ENCODE data around the gene CCDC12. TPM values are rescaled to one million over a fixed set of nuclear protein-coding genes. Genes with fewer than 3 reads are reported as not detected.

Gene CCDC12
- total RNA-seq, 1 experiment from 2014 or later, result 44.2 TPM

DNA sequence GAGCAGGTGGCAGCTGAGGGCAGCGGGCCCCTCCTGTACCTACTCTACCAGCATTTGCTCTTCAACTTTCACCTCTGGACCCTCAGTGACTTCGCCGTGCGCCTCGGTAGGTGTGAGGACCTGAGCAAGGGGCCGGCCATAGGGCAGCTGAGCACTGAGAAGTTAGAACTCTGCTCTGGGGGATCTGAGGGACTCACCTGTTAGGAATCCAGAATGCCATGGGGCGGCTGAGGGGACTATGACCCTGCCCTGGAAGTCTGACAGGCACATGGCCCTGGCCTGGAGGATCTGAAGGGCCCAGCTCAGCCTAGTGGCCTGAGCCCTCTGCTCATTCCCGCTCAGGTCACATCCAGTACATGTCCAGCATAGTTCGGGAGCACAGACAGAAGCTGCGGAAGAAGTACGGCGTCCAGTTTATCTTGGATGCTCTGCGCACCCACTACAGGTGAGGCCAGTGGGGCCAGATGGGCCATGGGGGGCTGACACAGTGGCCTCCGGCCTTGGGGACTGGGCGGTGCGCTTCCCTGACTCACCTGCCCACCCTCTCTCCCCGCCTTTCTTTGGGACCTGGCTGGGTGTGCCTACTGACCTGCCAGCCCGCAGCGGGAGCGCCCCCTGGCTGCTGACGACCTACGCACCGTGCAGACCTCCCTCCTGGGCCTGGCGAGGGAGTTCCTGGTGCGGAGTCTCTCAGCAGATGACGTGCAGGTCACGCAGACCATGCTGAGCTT is 21.7 kb upstream of the CCDC12 start:
- intact Hi-C loops (cut with micrococcal nuclease), result loop anchor here (5.0 kb wide), 1 partner anchor 76 kb away; no protein-coding TSS in a partner anchor
- H2AFZ ChIP-seq (ENCODE audit: low read length), result no peak overlapping the region
- no peaks in the 10 kb centered on the region for H3K27me3 ChIP-seq (ENCODE audit: low read length)
- TF ChIP-seq EZH2phosphoT487 (IDR thresholded peaks at IDR 0.05; ENCODE audit: borderline replicate concordance, low read length) (no peak), CTCF (conservative IDR thresholded peaks at IDR 0.05; ENCODE audit: low read depth, low read length) (peak; percentile 85), EZH2 (IDR thresholded peaks at IDR 0.05; ENCODE audit: low read length, unreplicated experiment) (no peak)
- no peaks in the 10 kb centered on the region for H3K79me2 ChIP-seq (ENCODE audit: low read length)
- H3K4me1 ChIP-seq (ENCODE audit: insufficient read depth, low read length), result peaks cover 9% of the 10 kb centered on the region
- H3K4me2 ChIP-seq (ENCODE audit: low read length), result no peak overlapping the region
- no peak overlapping the region for H3K9ac ChIP-seq (ENCODE audit: low read length)
- POLR2A ChIA-PET (ENCODE audit: unreplicated experiment), result no interaction called here
- no peaks in the 10 kb centered on the region for H3K9me3 ChIP-seq (ENCODE audit: low read length)
- CTCF ChIA-PET, result interaction anchor here (1.1 kb wide), 1 partner anchor 65 kb away, joined by 4 read pairs; no protein-coding TSS in a partner anchor
- H3K36me3 ChIP-seq (ENCODE audit: low read depth, low read length), result peaks cover 11% of the 10 kb centered on the region; the same call in 1 of the 2 replicates
- DNase-seq, result peak; percentile 71
- BruUV-seq (replicated peaks), result no TSS peak
- H3K27ac ChIP-seq (ENCODE audit: low read length), result no peak overlapping the region
- H3K4me3 ChIP-seq (ENCODE audit: low read length), result no peak overlapping the region
- no peaks in the 10 kb centered on the region for H3F3A ChIP-seq (ENCODE audit: low read length, unreplicated experiment)
- no peaks in the 10 kb centered on the region for H3K9me2 ChIP-seq (replicated peaks; ENCODE audit: low read length)
- no peaks in the 10 kb centered on the region for H4K20me1 ChIP-seq (ENCODE audit: low read length)
- peak; percentile 64 for ATAC-seq

DNA sequence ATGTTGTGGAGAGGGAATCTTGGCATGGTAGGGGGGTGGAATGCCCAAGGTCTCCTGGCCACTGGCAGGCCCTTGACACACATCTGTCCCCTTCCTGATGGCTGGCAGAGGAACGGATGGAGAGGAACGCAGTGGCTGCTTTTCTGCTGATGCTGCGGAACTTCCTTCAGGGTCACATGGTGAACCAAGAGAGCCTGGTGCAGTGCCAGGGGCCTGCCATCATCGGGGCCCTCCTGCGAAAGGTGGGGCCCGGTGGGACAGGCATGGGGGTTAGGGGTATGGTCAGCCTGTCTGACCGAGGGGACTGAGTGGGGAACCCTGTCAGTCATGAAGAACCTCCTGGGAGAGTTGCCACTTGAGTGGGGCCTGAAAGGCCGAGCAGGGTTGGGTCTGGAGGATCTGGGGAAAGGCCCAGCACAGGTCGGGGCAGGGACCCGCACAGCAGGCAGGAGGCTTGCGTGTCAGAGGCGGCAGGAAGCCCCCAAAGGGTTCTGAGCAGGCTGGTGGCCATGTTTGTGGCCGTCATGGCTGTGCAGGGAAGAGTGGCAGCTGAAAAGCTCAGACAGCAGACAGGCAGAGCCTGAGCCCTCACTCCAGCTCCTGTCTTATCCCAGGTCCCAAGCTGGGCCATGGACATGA is 21.0 kb upstream of the CCDC12 start:
- Histone ChIP-seq H2AFZ (ENCODE audit: low read length) (no peak overlapping the region), H4K20me1 (ENCODE audit: low read length) (no peaks in the 10 kb centered on the region), H3K36me3 (ENCODE audit: low read depth, low read length) (peaks cover 11% of the 10 kb centered on the region; the same call in 1 of the 2 replicates), H3K4me1 (ENCODE audit: insufficient read depth, low read length) (peaks cover 9% of the 10 kb centered on the region), H3K9me3 (ENCODE audit: low read length) (no peaks in the 10 kb centered on the region), H3K27ac (ENCODE audit: low read length) (no peak overlapping the region), H3K4me3 (ENCODE audit: low read length) (no peak overlapping the region), H3F3A (ENCODE audit: low read length, unreplicated experiment) (no peaks in the 10 kb centered on the region), H3K79me2 (ENCODE audit: low read length) (no peaks in the 10 kb centered on the region), H3K9me2 (replicated peaks; ENCODE audit: low read length) (no peaks in the 10 kb centered on the region), H3K4me2 (ENCODE audit: low read length) (no peak overlapping the region), H3K27me3 (ENCODE audit: low read length) (no peaks in the 10 kb centered on the region), H3K9ac (ENCODE audit: low read length) (no peak overlapping the region)
- DNase-seq (no peak), ATAC-seq (no peak)
- TF ChIP-seq EZH2 (IDR thresholded peaks at IDR 0.05; ENCODE audit: low read length, unreplicated experiment) (no peak), EZH2phosphoT487 (IDR thresholded peaks at IDR 0.05; ENCODE audit: borderline replicate concordance, low read length) (no peak), CTCF (conservative IDR thresholded peaks at IDR 0.05; ENCODE audit: low read depth, low read length) (no peak)
- intact Hi-C loops (cut with micrococcal nuclease), result loop anchor here (5.0 kb wide), 1 partner anchor 75 kb away; no protein-coding TSS in a partner anchor
- ChIA-PET CTCF (no interaction called here), POLR2A (ENCODE audit: unreplicated experiment) (no interaction called here)
- no TSS peak for BruUV-seq (replicated peaks)
